Measurements from ENCODE around the gene ENAH.
A peak's percentile ranks its signal among the peaks of the same experiment; 100 is the strongest.
"Not testable (repeated sequence)": the region's sequence is repeated elsewhere in the genome, so short reads cannot be mapped to it uniquely, and the experiment has no call there.

Gene ENAH

DNA sequence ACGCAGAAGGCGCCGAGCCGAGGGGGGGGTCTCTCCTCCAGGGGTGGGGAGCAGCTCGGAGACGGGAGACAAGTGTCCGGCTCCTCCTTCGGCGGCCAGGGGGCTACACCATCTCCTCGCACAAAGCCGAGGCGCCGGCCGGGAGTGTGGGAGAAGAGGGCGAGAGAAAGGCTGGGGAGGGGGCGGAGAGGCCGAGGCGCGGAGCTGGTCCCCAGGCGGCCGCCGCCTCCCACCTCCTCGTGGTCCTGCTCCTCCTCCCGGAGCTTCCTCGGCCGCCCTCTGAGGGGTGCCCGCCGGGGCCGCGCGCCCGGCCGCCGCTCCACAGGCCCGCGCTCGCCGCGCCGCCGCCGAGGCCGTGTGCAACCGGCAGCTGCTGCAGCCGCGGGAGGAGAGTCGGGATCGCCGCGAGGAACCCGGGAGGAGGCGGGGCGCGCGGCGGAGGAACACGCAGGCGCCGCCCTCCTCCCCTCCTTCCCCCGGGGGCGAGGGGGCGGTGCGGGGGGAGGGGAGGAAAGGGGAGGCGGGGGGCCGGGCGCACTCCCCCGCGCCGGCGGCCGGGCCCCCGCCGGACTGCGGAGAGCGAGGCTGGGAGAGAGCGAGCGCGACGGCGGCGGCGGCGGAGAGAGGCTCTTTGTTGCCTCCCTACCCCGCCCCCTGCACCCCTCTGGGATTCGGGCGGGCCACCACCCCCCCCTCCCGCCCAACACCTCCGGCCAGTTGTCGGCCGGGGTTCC lies at the start of gene ENAH:
Gene ENAH (minus strand): TSS at position 395 of the 734 bp plus-strand sequence. CDS start 433 bp downstream, outside the sequence.
- intact Hi-C loops (cut with DNase I), result loop anchor here (10.0 kb wide), 3 partner anchors 98 to 322 kb away; partner anchors contain the start of gene SRP9
- peak; percentile 46 to 92 (median 84) for DNase-seq

DNA sequence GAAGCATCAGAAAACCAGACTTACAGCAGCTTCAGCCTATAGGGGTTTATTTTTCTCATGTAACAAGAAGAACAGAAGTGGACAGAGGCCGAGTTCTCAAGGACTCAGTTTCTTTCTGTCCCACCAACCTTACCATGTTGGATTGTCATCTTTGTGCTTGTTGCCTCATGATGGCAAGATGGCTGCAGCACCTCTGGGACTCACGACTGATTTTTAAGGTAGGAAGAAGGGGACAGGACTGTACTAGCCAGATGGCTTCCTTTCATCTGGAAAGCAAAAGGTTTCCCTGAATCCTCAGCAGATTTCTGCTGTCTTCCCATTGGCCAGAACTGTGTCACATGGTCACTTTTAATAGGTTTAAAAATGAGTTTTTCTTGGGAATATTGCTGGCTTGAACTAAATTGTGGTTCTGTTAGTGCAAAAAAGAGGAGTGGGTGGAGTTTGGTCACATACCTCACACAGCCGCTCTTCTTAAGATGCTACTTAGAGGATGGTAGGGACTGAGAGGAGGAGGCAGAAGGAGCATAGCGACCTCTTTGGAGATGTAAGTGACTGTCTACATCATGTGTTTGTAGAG lies 48.1 kb upstream of the ENAH start:
- DNase-seq, result no peak
- intact Hi-C loops (cut with DNase I), result no loop called here

DNA sequence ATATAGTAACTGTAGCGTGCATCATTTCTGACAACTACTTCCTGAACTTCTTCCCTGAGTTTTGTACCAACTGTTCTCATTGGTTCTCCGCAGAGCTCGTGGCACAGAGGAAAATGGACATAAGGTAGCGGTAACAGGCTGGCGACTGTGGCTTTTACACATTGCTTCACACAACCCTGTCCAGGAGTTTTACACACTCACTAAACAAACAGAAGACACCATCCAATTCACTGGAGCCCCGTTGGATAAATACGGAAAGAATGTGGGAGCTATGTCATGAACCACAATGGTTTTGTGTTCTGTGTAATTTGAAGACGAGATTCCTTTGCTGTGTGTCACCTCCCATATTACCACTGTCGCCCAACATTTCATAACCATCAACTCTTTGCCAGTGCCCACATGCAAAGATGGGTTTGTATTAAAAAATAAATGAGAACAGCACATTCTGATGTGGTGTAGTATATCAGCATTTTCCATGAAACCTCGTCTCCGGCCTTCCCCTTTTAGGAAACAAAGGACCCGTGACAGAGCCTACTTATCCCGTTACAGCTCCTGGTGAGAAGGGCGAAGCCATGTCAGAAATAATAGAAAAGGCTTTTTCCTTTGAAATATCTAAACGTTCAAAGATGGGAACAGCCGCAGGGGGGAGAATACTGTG lies 47.4 kb upstream of the ENAH start:
- intact Hi-C loops (cut with DNase I), result no loop called here
- no peak for DNase-seq

DNA sequence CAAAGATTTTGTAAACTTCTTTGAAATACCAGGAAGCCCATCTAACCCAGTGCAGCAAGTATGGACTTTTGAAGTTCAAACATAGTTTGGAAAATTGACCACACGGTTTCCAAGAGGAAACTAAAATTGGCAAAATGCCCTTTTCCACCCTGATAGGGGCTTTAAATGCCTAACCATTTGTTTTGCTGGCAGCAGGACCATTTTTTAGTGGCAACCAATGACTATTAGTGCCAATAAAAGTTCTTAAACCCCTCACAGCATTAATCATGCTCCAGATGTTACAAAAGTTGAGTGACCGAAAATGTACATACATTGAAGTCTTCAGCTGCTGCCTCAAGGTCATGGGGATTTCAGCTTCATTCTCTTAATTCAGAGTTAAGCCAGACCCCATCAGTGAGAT lies 46.4 kb upstream of the ENAH start:
- intact Hi-C loops (cut with DNase I), result no loop called here
- DNase-seq, result no peak

DNA sequence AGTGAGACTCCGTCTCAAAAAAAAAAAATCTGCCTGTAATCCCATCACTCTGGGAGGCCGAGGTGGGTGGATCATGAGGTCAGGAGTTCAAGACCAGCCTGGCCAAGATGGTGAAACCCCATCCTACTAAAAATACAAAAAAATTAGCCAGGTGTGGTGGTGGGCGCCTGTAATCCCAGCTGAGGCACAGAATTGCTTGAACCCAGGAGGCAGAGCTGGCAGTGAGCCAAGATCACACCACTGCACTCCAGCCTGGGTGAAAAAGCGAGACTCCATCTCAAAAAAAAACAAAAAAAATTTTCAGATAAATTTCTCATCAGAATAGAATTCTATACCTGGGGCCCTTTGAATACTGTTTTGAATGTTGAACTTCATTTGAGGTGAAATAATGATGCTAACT lies 45.3 kb upstream of the ENAH start:
- DNase-seq; intact Hi-C loops (cut with DNase I): not testable (repeated sequence)

DNA sequence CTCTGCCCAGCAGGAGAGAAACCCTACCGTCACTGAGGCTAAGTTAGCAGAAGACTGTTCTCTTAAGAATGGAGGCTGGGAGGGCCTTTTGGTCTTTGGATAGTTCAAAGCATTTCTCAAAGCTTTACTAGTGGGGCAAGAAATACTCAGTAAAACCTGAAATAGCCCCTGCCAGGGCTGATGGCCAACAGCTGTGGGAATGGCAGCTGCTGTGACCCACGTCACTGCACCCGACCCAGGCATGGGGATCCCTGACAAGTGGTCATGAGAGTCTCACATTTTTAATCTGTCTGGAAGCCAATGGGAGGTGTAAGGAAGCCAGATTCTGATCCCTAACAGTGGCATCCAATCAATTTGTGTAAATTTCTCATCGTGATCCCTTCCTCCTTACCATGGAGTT lies 44.5 kb upstream of the ENAH start:
- no peak for DNase-seq
- intact Hi-C loops (cut with DNase I), result no loop called here

DNA sequence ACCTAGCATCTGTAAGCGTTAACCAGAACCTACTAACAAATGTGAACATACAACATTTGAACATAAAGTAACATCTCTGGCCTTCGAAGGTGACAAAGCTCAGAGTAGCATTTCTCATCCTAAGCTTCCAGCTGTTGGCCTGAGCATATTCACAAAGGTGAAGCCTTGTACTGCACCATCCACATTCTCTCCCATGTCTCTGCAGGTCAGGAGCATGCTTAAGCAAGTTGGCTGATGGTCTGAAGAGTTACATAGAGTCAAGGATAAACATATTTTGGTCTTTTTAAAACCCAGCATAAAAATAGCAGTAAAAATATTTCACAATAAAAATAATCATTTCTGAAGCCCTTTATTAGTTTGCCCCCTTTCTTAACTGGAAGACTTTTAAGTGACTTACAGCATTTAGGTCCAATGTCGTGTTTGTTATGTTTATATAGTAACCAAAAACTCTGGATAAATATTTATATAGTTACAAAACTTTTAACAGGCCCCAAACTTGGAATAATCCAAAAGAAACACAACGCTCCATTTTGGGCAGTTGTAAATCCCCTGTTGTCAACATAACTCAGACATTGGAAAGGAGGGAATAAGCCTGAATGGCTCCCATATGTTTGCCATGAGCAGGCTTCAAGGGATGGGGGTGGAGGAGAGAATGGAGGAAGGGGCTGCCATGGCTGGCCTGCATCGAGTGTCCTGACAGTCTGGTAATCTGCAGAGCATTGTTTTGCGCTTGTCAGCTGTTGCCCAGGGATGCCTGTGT lies 42.8 kb upstream of the ENAH start:
- DNase-seq, result no peak
- intact Hi-C loops (cut with DNase I), result no loop called here

DNA sequence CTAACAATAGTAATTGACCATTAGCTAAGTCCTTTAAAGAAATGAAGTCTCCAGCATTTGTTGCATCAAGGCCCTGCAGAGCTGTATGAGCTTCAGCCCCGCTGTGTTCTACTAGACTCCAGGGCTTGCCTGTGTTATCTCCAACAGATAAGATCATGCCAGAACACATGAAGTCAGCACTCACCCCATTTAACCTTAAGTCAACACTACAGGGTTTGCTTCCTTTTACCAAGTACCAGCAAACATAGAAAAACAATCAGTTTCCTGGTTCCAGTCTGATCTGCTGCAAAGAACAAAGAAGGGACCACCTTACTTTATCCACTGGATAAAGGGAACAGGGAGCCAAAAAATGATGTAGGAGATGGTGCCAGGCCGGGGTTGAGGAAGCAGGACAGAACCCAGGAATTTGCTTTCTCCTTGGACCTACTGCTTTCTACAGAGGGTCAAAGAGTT lies 41.3 kb upstream of the ENAH start:
- intact Hi-C loops (cut with DNase I), result no loop called here
- DNase-seq, result no peak

DNA sequence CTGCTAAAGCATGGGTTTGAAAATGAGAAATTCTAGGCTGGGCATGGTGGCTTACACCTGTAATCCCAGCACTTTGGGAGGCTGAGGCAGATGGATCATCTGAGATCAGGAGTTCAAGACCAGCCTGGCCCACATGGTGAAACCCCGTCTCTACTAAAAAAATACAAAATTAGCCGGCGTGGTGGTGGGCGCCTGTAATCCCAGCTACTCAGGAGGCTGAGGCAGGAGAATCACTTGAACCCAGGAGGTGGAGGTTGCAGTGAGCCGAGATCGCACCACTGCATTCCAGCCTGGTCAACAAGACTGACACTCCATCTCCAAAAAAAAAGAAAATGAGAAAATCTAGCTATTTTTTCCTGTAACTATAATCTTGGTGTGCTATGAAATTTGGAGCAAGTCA lies 40.8 kb upstream of the ENAH start:
- DNase-seq; intact Hi-C loops (cut with DNase I): not testable (repeated sequence)

DNA sequence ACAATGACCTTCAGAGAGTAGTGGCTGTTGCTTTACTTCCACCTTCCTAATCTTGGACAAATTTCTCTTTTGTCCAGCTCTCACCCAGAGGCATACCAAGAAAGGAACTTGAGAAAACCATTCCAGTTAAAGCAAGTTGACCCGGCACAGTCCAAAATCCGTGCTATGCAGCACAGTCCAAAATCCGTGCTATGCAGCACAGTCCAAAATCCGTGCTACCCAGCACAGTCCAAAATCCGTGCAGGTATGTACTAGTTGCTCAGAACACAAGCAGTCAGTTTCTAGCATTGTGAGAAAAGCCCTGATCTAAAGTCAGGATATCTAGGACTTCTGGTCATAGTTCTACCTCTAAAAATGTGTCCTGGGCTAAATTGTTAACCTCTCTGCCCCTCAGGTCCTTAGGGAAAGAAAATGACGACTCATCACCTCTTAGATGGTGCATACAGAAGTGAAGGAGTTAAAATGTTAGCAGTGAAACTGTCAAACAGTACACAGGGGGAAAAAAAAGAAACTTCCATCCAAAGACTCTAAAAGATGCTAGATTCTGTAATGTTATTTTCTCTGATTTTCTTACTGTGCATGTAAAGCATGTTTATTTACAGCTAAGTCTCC lies 40.3 kb upstream of the ENAH start:
- intact Hi-C loops (cut with DNase I), result no loop called here
- DNase-seq, result no peak

DNA sequence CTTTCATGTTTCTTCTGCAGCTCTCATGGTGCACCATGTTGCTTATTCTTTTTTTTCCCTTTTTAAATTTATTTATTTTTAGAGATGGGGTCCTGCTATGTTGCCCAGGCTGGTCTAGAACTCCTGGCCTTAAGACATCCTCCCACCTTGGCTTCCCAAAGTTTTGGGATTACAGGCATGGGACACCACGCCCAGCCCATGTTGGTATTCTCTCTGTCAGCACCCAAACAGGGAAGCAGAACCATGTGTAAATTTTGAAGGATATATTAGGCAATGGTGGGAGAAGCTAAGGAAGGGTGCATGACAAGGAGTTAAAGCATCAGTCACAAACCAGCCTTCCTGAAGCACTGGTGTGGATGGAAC lies 39.6 kb upstream of the ENAH start:
- DNase-seq, result no peak
- intact Hi-C loops (cut with DNase I), result no loop called here

DNA sequence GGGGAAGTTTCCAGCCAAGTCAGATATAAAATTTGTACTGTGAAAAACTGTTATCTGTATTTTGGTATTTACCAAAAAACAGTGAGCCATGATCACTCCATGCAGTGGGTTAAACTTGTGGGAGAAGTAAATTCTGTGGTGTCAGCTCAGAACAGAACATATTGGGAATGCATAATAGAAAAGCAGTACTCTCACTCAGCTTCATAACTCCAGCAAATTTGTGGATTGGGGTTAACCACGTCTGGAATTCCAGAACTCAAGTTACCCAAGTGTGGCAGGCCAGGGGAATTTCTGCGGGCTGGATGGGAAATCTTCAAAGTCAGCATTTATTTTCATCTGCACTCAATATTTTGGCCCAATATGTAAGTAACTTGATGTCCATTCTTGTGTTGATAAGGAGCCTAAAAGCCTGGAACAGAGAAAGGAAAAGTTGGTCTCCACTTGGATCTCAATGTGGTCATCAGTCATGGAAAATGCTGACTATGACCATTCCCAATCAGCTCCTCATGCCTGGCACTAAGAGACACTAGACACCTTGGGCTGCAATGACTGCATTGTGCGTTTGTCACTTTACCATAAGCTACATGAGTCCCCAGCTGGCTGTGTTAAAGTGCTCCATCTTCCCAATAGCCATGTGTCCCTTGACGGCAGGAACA lies 39.1 kb upstream of the ENAH start:
- intact Hi-C loops (cut with DNase I), result no loop called here
- no peak for DNase-seq

DNA sequence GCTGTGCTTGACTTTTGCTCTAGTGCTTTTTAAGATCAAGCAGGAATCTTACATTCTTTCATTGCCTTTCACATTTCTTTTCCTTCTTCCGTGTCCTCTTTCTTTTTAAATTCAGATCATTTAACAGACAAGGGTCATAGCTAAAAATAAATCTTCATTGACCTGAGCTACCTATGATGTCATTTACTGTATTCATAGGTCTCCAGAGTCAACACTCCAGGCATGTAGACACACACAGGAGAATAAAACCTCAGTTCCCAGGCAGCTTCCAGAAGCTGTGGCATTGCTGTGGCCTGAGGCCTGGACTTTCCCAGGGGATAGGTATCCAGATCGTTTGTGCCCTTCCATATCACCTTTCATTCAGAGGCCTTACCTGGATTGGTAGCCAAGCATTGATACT lies 38.5 kb upstream of the ENAH start:
- no peak for DNase-seq
- intact Hi-C loops (cut with DNase I), result no loop called here

DNA sequence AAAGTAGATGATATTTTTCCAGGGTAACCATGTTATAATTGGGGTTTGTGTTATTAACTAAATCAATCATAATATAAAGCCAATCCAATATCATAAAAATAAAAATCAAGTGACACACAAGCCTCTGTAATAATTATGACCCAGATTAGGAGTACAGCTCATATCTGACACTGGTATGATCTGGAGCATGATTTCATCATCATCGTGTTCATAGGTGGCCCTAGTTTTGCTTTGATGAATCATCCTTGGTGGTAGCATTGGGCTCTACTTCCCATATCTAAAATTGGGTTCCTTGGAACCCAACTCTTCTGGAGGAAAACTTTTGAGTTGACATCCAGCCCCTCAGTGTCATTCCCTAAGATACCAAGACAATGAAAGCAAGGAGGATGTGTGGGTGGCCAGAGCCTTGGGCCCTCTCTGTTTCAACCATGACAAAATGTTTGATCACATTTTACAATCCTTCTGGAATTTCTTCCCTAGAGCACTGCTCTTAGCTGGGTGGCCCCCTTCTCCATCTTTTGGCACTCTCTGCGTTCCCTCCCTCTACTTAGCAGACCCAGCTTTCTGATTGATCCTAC lies 37.0 kb upstream of the ENAH start:
- intact Hi-C loops (cut with DNase I), result no loop called here
- DNase-seq, result no peak

DNA sequence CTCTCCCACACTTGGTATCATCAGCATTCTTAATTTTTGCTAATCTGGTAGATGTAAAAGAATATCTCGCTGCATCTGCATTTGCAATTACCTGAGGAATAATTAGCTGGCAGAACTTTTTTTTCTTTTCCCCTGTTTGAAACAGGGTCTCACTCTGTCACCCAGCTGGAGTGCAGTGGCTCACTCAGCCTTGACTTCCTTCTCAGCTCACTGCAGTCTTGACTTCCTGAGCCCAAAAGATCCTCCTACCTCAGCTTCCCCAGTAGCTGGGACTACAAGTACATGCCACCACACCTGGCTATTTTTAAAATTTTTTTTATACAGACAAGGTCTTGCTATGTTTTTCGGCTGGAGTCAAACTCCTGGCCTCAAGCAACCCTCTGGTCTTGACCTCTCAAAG lies 35.4 kb upstream of the ENAH start:
- intact Hi-C loops (cut with DNase I), result no loop called here
- no peak for DNase-seq

DNA sequence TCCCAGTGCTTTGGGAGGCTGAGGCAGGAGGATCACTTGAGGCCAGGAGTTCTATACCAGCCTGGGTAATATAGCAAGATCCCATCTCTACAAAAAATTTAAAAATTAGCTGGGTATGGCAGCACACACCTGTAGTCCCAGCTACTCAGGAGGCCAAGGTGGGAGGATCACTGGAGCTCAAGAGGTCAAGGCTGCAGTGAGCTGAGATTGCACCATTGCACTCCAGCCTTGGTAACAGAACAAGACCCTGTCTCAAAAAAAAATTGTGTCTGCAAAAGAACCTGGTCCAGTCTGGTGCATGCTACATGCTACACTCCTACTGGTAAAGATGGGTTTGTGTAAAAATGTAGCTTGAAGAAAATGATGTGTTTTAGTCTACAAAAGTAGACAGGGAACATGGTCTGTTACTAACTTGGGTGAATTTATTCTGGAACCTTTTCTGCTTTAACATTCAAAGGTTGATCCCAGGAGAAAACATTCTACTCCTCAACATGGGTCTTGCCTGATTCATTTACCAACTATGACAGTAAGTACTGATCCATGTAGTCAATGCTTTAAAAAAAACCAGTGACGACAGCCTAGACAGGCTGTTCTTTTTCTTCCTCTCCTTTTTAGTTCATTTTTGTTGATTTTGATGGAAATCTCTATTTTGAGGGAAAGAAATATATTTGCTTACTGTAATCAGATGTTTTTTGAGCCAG lies 32.7 kb upstream of the ENAH start:
- no peak for DNase-seq
- intact Hi-C loops (cut with DNase I), result no loop called here

DNA sequence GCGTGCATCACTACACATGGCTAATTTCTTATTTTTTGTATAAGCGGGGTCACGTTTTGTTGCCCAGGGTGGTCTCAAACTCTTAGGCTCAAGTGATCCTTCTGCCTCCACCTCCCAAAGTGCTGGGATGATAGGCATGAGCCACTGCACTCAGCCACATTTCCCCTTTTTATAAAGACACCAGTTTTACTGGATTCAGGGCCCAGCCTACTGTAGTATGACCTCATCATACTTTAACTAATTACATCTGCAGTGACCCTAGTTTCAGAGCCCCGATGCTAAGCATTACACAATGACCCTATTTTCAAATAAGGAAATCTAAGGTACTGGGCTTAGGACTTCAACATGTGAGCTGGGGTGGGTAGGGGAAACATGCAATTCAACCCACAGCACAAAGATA lies 31.8 kb upstream of the ENAH start:
- DNase-seq, result no peak
- intact Hi-C loops (cut with DNase I), result no loop called here

DNA sequence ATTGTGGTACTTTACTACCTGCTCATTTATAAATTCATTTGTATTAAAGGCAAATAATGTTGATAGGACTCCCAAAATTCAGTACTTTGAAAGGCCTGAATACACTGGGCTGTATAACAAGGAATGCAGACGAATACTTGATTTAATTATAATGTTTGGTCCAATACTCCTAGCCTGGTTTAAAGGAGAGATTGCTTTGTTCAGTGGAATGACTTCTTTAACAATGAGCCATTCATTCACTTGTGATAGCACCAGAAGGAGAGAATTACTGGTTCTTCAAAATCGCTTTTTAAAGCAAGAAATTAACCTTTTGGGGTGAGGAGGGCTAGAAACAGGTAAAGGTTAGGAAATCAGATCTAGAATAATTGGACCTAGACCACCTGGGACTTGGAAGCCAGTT lies 28.3 kb upstream of the ENAH start:
- no peak for DNase-seq
- intact Hi-C loops (cut with DNase I), result no loop called here

Measured in head of caudate nucleus (tissue), 42 donors.